NCI-H1048 (cell line): Measurements from ENCODE around the gene SPATS1.

Experiments used
- DNase-seq: peaks from one replicate; lab custom pipeline; 2025; lab: John Stamatoyannopoulos, UW

Gene SPATS1

DNA sequence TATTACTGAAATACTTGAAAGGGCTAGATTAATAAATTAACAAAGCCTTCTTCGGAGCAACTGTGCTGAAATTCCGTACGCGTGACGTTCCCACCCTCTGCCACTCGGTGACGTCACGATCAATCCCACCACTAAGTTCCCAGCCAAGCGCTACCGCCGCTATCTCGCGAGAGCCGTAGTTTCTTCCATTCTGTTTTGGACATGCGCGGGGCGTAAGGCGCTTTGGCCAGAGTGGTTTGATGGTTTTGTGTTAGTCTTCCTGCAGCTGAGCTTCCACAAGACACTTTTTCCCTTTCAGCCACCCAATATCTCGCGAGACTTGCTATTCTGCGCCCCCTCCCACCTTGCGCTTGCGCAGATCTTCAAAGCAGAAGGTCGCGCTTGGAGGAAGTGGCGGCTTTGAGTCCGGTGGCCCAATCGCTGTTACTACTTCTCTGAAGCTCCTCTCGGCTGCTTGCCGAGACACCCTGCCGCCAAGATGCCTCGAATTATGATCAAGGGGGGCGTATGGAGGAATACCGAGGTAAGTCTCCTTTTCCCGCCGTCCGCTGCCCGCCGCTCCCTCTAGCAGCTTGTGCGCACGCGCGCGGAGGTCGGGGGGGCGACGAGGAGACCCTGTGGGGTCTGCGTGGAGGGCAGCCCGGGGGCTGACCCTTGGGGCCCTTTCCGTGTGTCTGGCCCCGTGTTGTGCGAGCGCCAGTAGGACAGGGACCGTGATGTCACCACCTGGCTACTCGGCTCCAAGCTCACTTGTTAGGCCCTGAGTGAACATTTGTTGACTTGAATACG lies 45.1 kb downstream of the SPATS1 start, which contains the start of gene CDC5L:
CDC5L (plus strand) TSS at position 361 of the 789 bp plus-strand sequence; CDS start at position 479, 118 bp downstream.
- DNase-seq: peak; percentile 94

DNA sequence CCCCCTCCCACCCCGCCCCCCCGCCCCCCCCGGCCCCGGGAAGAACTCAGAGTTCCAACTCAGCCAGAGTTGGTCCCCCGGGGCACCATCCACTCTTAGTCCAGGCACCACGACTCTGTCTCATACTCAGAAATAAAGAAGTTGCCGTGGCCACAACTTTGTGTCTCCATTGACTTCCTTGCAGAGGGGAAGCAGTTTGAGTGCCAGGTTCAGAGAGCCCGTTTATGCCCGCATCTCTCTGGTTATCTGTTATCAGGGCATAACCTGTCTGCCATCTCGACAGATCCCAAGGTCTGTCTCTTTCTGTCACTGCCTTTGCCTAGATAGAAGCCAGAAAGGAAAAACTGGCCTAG lies 45.7 kb downstream of the SPATS1 start:
- DNase-seq: no peak

DNA sequence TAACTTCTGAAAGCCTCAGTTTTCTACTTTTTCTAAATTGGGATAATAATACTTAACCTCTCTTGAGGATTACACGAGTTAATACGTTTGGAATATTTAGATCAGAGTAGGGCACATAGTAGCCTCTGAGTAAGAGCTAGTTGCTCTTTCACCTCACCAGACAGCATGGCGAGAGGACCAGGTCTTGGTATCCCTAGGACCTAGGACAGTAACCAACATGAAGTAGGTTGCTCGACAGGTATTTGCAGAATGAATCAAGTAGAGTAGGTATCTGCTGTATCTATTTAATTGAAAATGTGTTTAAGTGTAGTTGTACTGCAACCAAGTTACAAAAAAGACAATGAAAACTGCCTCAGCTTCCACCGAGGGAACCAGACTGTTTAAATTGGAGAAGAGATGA lies 46.4 kb downstream of the SPATS1 start:
- no peak for DNase-seq

- DNase-seq: no peak
Measured at GRCh38 chr6:44390158-44390683, 47.8 kb downstream of the SPATS1 start.
